HG03108 (cell line): Measurements from ENCODE around the gene QSOX2.

ENCODE experiments used
- ATAC-seq: cut with Tn5 transposase; IDR thresholded peaks from one replicate; pipeline ENCODE4 v1.9.1; 2021; ENCODE audit warnings: moderate library complexity; ENCODE audit not compliant: unreplicated experiment

Gene QSOX2

DNA sequence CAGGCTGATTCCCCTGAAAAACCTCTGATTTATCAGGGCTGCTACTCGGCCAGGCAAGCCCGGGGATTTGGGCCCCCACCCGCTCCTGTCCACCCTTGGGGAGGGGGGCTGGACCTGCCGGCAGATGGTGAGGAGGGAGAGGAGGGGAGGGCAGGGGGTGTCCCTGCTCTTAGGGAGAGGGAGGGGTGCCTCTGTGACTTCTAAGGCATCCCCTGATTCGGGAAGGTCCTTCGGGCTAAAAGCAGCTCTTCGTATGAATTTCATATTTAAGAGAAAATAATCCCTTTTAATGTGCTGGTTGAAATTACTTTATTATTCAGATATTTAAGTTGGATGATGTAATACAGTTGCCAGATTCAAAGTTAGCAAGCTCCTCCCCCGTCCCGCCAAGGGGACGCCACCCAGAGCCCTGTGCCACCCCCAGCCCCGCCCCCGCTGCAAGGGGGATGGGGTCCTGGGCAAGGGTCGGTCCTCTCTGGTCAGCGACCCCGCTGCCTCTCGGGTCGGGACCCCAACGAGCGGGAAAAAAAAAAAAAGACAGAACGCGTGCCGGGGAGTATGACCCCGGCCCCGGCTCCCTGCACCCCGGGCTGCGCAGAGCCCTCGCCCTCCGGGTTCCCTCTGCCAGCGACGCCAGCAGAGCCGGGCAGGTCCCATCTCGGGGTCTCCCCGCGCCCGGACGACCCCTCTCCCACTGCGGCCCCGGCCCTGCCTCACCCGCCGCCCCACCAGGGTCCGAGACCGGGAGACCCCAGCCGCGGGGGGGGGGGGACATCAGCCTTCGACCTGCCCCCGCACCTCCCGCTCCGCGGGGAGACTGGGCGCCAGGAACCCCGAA, 53.1 kb downstream of the QSOX2 start:
- ATAC-seq = no peak

DNA sequence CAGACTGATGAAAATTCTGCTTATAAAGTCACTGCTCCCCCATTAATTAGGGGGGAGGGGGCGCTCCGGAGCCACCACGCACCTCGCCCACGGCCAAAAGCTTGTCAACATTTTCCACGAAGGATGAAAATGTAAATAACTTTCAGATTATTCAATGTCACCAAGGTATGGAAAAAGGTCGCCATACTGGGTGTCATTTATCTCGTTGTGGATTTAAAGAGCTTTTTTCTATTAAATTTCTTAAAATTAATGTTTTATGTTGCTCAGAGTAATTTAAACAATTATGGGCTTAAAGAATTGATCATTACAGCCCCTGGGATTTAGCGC, 53.7 kb downstream of the QSOX2 start:
- ATAC-seq = no peak

DNA sequence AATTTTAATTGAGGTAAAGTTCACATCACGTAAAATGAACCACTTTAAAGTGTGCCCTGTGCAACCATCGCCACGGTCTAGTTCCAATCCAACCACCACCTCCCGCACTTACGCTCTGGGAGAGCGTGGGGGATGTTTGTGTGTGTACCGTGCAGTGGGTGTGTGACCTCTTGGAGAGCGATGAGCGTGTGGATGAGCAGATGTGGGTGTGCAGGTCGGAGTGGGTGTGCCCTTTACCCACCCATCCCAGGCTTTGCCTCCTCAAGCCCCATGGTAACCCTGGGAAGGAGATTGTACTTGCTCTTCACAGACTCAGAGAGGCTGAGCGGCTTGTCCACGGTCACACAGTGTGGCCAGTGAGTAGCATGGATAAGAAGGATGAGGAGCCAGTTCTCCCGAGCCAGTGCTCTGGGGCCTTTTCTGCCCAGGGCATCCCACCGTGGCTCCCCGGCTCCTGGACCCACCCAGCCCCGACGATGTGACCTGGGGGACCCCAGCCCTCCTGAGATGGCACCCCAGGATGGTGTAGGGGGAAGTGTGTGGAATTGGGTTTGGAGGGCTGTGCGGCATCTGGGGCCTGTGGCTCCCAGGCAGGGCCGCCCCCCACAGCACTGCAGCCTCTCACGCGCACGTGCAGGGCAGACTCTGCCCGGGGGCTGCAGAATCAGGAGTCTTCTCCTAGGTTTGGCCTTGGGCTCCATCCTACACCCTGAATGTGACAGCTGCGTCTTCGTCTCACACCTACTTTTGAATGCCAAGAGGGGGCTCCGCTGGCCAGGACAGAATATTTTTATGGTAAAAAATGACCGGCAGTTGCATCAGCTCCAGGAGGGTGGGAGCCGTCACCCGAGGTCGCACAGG, 54.3 kb downstream of the QSOX2 start:
- no peak for ATAC-seq

DNA sequence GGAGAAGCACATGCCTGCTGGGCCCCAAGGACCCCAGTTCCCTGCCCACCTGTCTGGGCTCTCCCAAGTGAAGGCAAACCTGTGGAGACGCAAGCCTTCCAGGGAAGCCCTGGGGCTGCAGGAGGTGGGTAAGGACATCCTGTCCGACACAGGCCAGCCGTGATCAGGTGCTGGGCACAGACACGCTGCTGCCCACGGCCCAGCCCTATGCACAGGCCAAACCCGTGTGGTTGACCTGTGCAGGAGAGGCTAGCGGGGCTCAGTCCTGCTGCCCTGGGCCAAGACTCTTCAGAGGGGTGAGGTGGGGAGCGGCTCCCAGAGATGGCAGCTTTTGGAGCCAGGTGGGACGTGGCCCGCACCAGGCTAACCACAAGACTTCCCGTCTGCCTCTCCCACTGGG, 55.0 kb downstream of the QSOX2 start:
- ATAC-seq = no peak

DNA sequence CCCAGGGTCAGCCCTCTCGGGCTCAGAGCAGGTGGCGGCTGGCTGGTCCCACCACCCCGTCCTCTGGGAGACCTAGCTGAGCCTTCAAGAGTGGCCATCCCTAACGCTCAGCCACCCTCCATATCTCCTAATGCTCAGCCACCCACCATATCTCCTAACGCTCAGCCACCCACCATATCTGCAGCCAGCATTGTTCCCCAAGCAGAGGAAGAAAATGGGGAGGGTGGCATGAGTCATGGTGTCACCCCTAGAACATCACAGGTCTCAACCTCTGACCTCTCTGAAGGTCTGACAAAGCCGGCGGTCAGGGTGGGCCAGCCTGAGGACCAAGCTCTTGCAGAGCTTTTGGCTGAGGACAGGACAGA, 55.4 kb downstream of the QSOX2 start:
- no peak for ATAC-seq

DNA sequence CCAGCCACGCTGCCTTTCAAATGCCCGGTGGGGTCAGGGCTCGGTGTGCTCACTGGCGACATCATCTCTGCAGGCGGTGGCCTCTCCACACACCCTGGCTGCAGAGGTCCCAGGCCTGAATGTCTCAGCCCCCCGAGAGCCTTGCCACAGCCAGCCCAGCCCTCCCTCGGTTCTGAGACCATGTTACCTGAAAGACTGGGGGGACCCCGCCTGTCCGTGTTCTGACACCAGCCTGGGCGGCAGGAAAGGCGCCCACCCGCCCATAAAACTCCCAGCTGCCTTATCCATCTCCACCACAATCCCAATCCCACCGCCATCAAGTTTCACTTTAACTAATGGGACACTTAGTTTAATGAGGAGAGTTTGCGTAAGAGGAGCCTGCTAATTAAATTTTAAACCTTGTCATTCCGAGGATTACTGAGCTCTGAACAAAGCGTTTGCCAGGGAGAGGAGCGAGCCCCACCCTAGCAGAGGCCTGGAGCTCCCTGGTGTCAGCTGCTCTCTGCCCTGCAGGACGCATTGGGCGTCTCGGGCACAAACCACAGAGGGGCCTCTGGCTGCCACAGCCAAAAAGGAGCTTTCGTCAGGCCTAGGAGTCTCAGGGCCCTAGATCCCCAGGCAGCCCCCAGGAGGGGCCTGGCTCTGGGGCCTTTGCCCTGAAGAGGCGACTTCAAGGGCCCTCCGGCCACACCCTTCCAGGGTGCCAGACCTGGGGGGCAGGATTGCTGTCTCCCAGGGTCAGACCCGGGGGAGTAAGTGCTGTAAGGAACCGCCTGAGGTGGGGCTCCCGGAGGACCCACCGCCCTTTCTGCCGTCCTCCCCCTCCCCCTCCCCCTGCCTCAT, 56.0 kb downstream of the QSOX2 start:
- ATAC-seq = no peak

DNA sequence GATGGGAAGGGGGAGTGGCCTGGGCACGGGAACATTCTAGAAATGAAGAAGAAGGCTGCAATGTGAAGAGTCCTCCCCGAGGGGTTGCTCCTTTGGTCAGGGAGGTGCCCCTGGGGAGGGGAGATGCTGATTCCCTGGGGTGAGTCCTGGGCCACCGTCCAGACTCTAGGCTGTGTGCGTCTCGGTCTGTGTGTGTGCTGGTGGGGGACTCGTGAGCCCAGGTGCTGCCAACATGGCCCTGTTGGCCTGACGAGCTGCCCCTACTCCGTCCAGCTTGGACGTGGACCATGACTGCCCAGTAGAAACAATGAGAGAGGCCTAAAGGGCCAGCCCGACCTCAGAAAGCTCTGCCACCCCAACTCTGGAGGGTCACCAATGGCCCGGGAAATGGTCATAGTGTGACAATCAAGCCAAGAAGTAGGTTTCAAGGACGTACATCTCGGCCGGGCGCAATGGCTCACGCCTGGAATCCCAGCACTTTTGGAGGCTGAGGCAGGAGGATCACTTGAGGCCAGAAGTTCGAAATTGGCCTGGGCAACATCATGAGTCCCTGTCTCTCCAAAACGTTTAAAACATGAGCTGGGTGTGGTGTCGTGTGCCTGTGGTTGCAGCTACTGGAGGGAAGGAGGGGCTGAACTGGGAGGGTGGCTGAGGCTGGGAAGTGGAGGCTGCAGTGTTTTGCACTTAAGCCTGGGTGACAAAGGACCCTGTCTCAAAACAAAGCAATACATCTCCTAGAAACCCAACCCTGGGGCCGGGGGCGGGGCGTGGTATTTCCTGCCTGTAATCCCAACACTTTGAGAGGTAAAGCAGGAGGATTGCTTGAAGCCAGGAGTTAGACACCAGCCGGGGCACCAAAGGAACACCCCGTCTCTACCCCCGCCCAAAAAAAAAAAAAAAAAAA, 57.7 kb downstream of the QSOX2 start:
- ATAC-seq = no peak

DNA sequence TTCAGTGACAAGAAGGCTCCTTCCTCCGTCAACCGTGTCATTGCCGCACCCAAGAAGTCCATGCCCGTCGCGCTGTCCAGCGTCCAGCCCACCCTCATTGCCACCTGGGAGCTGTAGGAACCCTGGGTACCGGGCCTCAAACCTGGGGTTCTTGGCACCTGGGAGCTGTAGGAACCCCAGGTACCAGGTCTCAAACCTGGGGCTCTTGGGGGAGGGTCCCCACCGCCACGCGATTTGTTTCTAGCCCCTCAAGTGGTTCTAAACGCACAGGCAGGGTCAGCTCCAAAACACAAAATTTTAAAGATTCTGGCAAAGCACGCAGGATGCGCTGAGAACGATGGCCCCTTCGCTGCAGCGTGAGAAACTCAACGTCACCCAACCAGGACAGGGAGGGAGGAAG, 58.4 kb downstream of the QSOX2 start:
- ATAC-seq = no peak

DNA sequence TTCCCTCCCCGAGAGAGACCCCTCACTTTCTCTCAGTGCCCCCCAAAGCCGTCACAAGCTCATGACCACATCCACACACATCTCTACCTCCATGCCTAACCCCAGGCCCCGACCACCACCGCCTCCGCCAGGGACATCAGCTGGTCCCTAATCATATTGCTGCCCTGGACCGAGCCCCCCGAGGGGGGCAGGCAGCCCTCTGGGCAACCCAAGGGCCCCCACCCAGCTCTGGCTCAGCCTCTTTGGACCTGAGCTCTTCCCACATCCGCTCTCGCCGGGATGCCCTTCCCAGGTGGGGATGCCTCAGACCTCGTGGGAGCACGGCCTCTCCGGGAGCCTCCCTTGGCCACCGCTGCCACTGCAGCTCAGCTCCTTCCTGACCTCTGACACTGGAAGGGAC, 59.2 kb downstream of the QSOX2 start:
- ATAC-seq = no peak

DNA sequence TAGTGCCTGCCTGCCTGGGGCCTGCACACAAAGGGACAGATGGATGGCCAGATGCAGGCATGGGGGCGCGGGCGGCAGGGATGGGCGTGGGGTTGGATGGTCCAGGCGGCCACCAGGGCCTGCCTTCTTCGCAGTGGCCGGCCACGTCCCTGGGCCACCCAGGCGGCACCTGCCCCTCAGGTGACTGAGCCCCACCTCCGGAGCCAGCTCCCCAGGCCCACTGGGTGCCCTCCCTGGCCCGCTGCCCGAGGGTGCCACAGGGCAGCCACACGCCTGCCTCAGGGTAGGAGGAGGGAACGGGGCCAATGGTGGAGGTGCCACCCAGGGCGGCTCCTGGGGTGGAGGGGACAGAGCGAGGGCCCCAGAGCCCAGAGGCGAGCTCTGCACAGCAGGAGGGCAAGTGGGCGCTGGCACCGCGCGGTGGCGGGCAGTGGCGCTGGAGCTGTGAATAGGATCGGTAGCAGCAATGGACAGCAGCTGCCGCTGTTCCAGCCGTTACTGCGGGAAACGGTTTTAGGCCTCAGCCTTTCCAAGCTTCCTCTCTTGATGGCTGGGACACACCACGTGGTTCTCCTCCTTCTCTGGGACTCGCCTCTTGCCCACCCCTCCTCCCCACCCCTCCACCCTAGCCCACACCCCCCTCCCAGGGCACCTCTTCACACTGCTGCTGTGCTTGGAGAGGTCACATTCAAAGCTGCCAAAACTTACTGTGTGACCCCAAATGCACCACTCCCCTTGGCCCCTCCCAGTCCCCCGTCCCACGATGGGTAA, 59.8 kb downstream of the QSOX2 start:
- ATAC-seq = no peak

DNA sequence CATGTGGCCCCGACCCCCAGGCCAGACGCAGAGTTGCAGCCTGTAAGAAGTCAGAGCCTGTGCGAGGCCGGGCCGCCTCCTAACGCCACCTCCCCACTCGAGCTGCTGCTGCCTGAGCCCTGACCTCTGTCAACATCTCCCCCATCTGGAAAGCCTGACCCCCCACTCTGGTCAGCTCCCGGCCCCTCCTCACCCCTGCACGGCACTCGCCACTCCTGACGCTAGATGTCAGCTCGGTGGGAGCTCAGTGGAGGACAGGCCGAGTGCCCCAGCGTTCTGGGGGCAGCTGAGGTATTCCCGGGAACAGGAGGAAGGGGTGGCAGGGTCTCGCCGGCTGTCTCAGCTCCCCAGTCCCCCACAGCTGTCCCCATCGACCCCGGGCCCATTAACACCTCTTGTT, 60.5 kb downstream of the QSOX2 start:
- ATAC-seq = no peak

DNA sequence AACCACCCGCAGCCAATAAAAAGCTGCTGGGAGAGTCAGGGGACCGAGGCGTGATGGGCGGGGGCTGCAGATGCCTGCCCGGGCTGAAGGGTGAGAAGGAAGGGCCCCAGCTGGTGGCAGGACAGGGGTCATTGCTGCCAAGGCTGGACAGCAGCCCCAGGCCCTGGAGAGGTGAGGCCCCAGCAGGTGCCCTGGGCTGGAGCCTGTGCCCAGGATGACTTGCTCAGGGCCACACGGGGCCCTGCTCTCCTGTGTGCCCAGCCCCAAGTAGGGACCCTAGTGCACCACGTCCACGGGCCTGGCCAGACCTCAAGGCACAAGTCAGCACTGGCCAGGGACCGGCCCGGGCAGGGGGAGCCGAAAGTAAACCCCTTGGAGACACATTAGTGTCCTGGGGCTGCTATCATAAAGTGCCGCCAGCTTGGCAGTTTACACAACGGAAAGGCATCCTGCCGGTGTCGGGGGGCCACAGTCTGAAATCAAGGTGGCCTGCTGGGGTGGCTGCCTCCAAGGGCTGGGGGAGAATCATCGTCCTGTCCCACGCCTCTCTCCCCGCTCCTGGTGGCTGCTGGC, 62.7 kb downstream of the QSOX2 start:
- no peak for ATAC-seq

DNA sequence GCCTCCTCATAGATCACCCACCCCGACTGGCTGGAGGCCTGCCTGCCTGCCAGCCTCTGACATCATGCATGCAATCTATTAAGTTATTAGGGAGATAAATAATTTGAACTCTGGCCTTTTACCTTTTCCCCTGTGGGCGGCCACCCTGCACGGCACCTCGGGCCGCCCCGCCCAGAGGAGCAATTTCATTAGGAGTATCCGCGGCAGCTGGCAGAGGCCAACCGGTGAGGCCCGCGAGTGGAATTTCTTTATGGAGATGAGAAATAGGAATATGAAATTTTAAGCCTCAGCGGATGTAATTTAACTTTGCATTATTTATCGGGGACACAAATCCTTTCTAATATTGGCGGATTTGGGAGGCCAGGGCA, 63.2 kb downstream of the QSOX2 start:
- no peak for ATAC-seq

DNA sequence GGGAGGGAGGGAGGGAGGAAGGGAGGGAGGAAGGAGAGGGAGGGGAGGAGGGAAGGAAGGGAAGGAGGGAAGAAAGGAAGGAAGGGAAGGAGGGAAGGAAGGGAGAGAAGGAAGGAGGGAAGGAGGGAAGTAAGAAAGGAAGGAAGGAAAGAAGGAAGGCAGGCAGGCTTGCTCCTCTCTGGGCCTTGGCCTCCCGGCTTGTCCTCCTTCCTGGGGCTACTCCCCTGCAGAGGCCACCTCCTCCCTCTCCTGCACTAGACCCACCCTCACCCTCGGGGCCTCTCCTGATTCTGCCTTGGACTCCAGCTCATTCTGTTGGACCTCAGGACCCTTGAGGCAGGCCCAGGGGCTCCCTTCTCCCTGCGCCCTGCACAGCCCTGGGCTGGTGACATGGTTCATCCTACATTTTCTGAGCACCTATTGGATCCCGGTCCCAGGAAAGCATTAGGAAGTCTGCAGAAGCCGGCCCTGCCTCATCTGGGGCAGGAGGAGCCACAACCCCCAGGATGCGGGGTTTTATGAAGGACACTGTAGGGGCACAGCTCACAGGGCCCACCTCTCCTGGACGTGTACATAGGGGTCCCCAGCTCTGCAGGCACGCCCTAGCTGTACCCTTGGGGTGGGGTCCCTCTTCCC, 63.7 kb downstream of the QSOX2 start:
- ATAC-seq = no peak

DNA sequence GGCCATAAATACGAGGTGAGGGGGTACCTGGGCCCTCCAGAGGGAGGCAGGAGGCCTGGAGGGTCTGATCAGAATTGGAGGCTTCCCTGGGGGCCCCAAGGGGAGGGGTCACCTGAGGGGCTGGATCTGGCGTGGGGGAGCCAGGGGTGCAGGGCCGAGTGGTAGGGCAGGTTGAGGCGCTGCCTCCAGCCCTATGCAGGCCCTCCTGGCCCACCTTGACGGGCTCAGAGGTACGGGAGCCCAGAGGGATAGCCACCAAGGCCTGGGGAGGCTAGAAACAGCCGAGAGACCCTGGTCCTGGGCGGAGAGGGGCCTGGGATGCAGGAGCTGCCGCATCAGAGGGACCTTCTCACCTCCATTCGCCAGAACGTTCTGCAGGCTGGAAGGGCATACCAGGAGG, 65.0 kb downstream of the QSOX2 start:
- no peak for ATAC-seq

DNA sequence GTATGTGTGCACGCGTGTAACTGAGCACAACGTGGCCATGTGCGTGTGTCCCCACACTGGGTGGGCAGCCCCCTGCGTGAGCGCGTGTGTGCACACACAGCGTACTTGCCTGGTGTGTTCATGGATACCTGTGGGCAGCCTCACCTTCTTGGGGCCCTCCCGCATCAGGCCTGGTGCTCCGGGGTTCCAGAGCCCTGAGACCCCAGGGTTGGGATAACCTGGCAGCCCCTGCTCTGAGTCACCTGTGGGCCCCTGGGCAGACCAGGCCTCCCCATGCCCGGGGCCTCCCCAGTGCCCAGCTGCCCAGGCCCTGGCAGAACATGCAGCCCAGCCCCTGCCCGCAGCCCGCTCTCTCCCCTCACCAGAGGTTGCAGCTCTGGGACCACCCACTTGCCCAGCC, 65.9 kb downstream of the QSOX2 start:
- no peak for ATAC-seq

DNA sequence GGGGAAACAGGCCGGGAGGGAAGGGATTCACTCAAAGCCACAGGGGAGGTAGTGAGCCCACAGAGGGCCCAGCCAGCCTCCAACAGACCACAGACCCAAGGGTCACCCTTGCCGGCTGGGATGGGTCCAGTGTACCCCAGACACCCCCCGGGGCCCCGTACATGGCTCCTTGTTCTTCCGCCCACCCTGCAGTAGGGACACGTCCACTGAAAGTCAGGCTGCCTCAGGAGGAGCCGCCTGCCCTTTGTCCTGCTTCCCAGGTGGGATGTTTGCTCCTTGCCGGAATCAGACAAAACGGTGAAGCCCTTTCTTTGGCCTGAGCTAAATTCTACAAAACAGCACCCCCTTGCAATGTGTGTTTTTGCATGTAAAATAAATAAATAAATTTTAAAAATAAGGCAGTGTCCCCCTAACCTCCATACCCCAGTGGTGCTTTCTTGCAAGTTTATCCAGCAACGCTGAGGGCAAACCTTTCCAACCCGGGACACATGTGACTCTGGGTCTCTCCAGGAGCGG, 66.5 kb downstream of the QSOX2 start:
- no peak for ATAC-seq

DNA sequence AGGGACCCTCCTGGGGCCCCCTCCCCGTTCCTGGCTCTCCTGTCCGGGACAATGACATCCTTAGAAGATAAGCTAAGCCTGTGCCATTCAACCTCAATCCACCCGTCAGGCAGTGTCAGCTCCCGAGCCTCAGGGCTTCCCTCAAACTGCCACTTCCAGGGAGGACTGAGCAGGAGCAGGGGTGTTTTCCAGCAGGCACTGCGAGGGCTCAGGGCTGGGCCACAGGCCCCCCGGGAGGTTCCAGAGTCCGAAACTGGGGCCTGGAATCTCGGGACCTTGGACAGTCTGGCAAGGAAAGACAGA, 66.9 kb downstream of the QSOX2 start:
- ATAC-seq = no peak
